Myocyte (in vitro differentiated cells): Measurements from ENCODE around the gene NUP37. TPM values are rescaled to one million over a fixed set of nuclear protein-coding genes. Genes with fewer than 3 reads are reported as not detected.
A peak's percentile ranks its signal among the peaks of the same experiment; 100 is the strongest.

ENCODE experiments used
- DNase-seq: peaks from one replicate; pipeline ENCODE4 v3.0.0-alpha.2; 2012; ENCODE audit warnings: low read depth
- total RNA-seq: library from RNA; depleted of rRNA; stranded (reverse); fragments of >200 nt; gene quantifications from 2 replicates; pipeline ENCODE4 v1.2.3, GENCODE V29; 2014

The NUP37 gene
- total RNA-seq, 1 donor from 2014 or later, result 31.3 TPM

DNA sequence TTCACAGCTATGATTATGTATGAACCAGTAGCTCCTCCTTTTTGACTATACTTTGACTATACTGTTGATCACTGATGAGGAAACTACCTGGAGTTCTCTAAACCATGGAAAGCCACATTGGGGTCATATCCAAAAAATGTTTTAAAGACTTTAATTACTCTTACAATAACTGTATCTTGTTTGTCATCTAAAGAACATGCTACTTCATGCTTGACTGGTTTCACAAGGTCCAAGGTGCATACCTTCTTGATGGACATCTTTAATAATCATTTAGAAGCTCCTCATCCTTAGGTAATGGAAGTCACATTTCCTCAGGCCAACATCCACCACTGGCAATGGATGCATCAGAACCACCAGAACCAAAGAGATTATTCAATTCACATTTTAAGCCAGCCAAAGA, 88.1 kb downstream of the NUP37 start:
- DNase-seq, result no peak

DNA sequence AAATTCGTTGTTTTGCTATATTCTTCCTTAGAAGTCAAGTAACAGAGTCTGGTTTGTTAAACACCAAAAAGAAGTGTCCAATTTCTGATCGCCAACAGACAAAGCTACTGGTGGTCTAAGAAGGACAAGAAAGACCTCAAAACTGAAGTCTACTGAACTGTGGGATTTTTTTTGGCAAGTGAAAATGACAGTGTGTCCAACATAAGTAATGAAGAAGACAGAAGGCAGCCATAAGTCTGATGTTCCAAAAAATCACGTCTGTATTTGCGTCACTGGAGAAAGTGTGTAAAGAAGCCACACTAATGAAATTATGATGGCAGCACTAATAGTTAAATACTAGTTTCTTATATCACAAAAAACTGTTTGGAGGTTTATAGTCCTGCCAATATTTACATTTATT, 90.8 kb downstream of the NUP37 start:
- DNase-seq, result no peak

DNA sequence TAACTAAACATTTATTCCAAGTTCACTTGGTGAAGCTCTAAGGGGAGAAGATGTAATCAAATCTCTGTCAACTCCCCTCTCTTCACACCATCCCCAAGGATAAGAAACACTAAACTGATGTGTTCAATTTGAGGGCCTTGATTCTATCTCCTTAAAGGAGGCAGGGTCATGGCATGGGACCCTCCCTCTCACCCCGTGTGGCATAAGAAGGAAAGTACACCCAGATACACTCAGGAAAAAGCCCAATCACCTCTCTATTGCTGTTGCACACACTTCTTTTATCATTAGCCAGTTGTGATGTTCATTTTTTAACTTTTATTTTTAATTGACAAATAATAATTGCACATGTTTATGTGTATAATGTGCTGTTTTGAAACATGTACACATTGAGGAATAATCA, 93.2 kb downstream of the NUP37 start:
- no peak for DNase-seq

DNA sequence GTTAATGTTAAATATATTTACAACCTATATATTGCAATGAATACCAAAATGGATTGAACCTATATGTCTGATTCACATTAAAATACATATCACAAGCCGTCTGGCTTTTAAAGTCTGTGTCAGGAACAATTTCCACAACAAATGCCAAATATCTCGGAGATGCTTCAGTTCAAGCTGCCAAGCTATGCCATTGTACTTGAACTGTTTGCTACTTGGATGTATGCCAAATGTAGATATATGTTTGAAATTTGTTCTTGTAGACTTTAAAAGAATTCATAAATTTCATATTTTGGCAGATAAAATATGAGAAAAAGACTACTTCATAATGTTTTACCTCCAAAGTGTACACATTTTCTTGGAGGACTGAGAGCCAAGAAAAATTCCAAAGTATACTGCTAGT, 95.1 kb downstream of the NUP37 start:
- no peak for DNase-seq

DNA sequence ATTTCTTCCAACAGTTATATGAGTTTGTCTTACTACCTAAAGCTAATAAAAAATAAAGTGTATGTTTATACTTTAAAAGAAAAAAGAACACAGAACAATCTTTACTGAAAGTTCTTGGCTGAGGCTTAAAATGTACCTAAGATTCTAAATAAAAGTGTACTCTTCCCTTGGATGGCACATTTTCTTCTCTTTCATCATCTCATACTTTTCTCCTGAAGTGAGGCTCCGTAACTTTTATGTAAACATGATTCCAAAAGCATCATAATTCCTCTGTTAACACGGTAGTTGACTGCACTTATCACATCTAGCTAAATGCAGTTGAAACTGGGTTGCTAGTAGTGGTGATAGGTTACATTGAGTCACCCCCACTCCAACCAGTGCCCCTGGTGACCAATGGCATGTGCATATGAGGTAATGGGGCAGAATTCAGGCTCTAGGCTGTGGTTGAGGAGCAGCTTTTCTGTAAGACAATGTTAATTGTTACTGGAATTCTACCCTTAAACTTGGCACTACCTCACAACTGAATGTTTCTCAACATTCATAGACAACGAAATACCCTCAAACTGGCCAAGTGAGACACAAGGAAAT, 96.5 kb downstream of the NUP37 start:
- peak; percentile 41 for DNase-seq

Other genes starting within 250 kb of the NUP37 start
- gene DRAM1, start 242.5 kb downstream of the NUP37 start, total RNA-seq, result 5.6 and 10.6 TPM in 2 replicates
- gene WASHC3, start 58.1 kb downstream of the NUP37 start, total RNA-seq, result 67.1 and 72.0 TPM in 2 replicates
- 3.2 and 6.2 TPM in 2 replicates for gene PARPBP, start 69 bp upstream of the NUP37 start, total RNA-seq
- not detected in 2 replicates for gene PMCH, start 77.7 kb upstream of the NUP37 start, total RNA-seq